GM23338 (cell line): ENCODE measurements around the gene NUDT21.

Experiments used
- EZH2 ChIP-seq: fragments of 200-600 bp; sonication (generic); IDR thresholded peaks from one replicate; pipeline ENCODE4 v1.8.0; 2017; ENCODE audit warnings: antibody characterized with exemption, mild to moderate bottlenecking, low read depth; ENCODE audit not compliant: unreplicated experiment
- EZH2phosphoT487 ChIP-seq: fragments of 200-600 bp; sonication (generic); IDR thresholded peaks from one replicate; pipeline ENCODE4 v1.8.1; 2018; ENCODE audit warnings: antibody characterized with exemption; ENCODE audit not compliant: unreplicated experiment
- TF ChIP-seq, protein P1 (sequence below), 2 experiments: fragments of 200-600 bp in 1 of 2; sonication (generic) in 1 of 2; conservative IDR thresholded peaks; 2 replicates each; pipeline versions ENCODE4 v1.5.1 to v1.6.1; 2016 to 2017; ENCODE audit warnings: antibody characterized with exemption in 2 of 2, low read depth in 2 of 2, mild to moderate bottlenecking in 2 of 2, moderate library complexity in 1 of 2

DNA sequence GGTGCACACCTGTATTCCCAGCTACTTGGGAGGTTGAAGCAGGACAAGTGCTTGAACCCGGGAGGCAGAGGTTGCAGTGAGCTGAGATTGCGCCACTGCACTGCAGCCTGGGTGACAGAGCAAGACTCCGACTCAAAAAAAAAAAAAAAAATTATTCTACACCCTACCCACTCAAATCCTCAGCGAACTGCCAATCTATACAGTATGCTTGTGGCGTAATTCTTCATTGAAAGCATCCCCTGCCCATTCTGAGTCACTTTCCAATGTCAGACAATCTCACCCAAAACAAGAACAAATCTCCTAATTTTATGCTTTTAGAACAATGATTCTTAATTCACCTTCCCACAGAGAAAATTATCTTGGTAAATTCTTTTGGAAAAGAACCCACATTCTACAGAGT lies 37.8 kb downstream of the NUDT21 start:
- TF ChIP-seq EZH2phosphoT487 (no peak), EZH2 (no peak)
- TF ChIP-seq, protein P1, sequence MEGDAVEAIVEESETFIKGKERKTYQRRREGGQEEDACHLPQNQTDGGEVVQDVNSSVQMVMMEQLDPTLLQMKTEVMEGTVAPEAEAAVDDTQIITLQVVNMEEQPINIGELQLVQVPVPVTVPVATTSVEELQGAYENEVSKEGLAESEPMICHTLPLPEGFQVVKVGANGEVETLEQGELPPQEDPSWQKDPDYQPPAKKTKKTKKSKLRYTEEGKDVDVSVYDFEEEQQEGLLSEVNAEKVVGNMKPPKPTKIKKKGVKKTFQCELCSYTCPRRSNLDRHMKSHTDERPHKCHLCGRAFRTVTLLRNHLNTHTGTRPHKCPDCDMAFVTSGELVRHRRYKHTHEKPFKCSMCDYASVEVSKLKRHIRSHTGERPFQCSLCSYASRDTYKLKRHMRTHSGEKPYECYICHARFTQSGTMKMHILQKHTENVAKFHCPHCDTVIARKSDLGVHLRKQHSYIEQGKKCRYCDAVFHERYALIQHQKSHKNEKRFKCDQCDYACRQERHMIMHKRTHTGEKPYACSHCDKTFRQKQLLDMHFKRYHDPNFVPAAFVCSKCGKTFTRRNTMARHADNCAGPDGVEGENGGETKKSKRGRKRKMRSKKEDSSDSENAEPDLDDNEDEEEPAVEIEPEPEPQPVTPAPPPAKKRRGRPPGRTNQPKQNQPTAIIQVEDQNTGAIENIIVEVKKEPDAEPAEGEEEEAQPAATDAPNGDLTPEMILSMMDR (conservative IDR thresholded peaks at IDR 0.05; ENCODE audit: low read depth in 2 of 2) = no peak
